ENCODE data around the gene ADSL.

GRCh38 chr22:40325315-40325714, 21.0 kb upstream of the ADSL start:
- TF ChIP-seq CTCF (IDR thresholded peaks at IDR 0.05): no peak
- no peak for TF ChIP-seq POLR2A (IDR thresholded peaks at IDR 0.05)
